Neutrophil (primary cell): ENCODE results near the gene SLC22A4.

Experiments
- H3K27ac ChIP-seq: fragments of 200-600 bp; sonication (generic); 2 replicates; pipeline ENCODE4 v1.5.1; 2016; ENCODE audit warnings: mild to moderate bottlenecking, moderate library complexity
- H3K27me3 ChIP-seq: fragments of 200-600 bp; sonication (generic); 2 replicates; pipeline ENCODE4 v1.6.0; 2016; ENCODE audit warnings: mild to moderate bottlenecking
- H3K36me3 ChIP-seq: fragments of 200-600 bp; sonication (generic); 2 replicates; pipeline ENCODE4 v1.5.1; 2017
- H3K4me1 ChIP-seq, 2 experiments: fragments of 200-600 bp in 1 of 2; sonication (generic) in 1 of 2; 1 replicate in 1 of 2; 2 replicates in 1 of 2; pipeline versions ENCODE4 v1.5.1 to v1.6.1; 2013 to 2016; ENCODE audit warnings: low read depth in 1 of 2, low read length in 1 of 2, mild to moderate bottlenecking in 1 of 2, moderate library complexity in 1 of 2; ENCODE audit not compliant: control insufficient read depth in 1 of 2, insufficient read depth in 1 of 2
- H3K4me3 ChIP-seq, 2 experiments: fragments of 200-600 bp in 1 of 2; sonication (generic) in 1 of 2; 1 replicate in 1 of 2; 2 replicates in 1 of 2; pipeline ENCODE4 v1.5.1; 2013 to 2016; ENCODE audit warnings: low read depth in 1 of 2, low read length in 1 of 2, mild to moderate bottlenecking in 1 of 2, moderate library complexity in 1 of 2
- H3K9me3 ChIP-seq: fragments of 200-600 bp; sonication (generic); 2 replicates; pipeline ENCODE4 v1.5.1; 2016
- TF ChIP-seq, protein P1 (sequence below): fragments of 200-600 bp; sonication (generic); IDR thresholded peaks from 2 replicates; pipeline ENCODE4 v1.5.1; 2016; ENCODE audit warnings: antibody characterized with exemption

SLC22A4 gene

DNA sequence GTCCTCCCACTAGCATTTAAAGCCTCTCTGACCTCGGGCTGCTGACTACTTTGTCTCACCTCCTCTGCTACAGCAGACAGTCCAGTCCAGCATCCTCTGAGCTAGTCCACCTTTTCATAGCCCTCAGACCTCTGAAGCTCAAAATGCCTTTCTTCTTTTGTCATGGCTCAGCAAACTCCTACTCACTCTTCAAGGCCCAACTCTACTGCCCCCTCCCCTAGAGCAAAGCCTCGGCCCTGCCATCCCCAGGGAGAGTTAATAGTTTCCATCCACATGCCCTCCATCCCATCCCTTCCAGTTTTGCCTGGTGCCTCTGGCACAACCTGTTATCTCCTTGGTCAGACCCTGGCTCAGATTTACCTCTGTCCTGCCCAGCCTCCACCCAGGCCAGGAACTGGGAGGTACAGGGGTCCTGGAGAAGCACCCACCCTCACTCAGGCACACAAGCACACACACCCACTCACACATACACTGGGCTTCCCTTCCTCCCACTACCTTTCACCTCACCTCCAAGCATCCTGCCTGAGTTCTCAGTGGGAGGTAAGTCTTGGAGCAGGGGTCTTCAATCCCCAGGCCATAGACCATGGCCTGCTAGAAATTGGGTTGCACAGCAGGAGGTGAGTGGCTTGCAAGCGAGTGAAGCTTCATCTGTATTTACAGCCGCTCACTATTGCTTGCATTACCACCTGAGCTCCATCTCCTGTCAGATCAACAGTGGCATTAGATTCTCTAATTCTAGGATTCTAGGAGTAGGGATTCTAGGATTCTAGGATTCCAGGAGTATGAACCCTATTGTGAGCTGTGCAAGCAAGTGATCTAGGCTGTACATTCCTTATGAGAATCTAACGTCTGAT, 18.6 kb upstream of the SLC22A4 start:
- H3K27me3 ChIP-seq: peaks cover 16% of the 10 kb centered on the region
- TF ChIP-seq, protein P1, sequence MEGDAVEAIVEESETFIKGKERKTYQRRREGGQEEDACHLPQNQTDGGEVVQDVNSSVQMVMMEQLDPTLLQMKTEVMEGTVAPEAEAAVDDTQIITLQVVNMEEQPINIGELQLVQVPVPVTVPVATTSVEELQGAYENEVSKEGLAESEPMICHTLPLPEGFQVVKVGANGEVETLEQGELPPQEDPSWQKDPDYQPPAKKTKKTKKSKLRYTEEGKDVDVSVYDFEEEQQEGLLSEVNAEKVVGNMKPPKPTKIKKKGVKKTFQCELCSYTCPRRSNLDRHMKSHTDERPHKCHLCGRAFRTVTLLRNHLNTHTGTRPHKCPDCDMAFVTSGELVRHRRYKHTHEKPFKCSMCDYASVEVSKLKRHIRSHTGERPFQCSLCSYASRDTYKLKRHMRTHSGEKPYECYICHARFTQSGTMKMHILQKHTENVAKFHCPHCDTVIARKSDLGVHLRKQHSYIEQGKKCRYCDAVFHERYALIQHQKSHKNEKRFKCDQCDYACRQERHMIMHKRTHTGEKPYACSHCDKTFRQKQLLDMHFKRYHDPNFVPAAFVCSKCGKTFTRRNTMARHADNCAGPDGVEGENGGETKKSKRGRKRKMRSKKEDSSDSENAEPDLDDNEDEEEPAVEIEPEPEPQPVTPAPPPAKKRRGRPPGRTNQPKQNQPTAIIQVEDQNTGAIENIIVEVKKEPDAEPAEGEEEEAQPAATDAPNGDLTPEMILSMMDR: no peak
- no peaks in the 10 kb centered on the region for H3K36me3 ChIP-seq
- H3K4me1 ChIP-seq: peaks cover 20 to 37% of the 10 kb centered on the region in 2 experiments
- no peaks in the 10 kb centered on the region for H3K9me3 ChIP-seq
- H3K27ac ChIP-seq: no peak overlapping the region
- no peak overlapping the region for H3K4me3 ChIP-seq

DNA sequence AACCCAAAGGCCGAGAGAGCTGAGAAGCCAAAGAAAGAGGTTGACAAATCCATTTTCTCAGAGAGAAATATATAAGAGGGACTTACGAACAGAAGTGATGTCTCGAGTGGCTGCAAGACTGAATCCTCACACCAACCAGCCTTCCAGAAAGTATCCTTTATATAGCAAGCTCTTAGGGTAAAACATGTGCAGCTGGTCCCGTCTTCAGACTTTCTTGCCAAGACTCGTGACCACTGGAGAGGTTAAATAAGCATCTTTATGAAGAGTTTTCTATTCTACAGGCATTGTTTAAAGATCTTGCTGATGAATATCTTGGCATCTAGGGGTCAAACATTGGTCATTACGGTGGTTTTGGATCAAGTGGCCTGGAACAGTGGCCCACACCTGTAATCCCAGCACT, 16.9 kb upstream of the SLC22A4 start:
- H3K4me3 ChIP-seq: no peak overlapping the region
- no peaks in the 10 kb centered on the region for H3K9me3 ChIP-seq
- H3K4me1 ChIP-seq: peaks cover 31 to 35% of the 10 kb centered on the region in 2 experiments
- no peaks in the 10 kb centered on the region for H3K36me3 ChIP-seq
- TF ChIP-seq, protein P1: no peak
- H3K27me3 ChIP-seq: peaks cover 3% of the 10 kb centered on the region
- H3K27ac ChIP-seq: no peak overlapping the region

DNA sequence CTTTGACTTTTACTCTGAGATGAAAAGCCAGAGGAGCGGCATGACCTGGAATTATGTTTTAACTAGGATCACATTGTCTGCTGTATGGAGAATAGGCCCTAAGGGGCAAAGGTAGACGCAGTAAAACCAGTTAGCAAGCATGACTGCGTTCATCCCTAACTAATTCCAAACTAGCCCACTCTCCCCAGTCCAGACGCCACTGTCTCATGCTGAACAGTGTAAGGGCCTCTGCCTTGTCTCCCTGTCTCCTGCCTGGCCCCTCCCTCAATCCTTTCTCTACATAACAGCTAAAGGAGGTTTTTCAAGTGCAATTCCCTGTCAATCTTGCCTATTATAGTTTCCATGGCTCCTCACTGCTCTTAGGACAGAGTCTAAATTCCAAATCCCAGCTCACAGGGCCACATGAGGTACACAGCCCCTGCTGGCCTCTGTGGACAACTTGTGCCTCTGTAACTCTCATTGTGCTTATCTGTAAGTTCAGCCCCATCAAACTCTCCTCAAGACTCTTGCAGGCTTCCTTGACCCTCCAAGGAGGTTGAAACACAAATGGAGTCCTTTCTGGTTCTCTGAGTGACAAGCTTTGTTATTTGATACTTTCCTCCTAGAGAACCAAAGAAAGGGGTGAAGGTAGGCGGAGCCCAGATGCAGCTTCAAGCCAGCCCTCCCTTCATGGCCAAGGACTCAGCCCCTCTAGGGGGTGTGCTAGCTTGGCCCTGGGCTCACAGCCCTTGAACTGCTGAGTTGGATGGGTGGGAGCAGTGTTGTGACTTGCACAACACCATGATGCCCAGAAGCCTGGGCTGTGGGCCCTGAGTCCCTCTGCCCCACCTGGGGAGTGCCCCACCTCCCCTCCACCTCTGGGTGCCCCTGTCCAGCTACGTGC, 16.0 kb upstream of the SLC22A4 start:
- Histone ChIP-seq H3K9me3 (no peaks in the 10 kb centered on the region), H3K27me3 (no peaks in the 10 kb centered on the region), H3K27ac (peak overlapping the region; percentile 76), H3K36me3 (no peaks in the 10 kb centered on the region), H3K4me3 (no peak overlapping the region), H3K4me1 (peaks cover 27 to 31% of the 10 kb centered on the region in 2 experiments)
- TF ChIP-seq, protein P1: no peak

DNA sequence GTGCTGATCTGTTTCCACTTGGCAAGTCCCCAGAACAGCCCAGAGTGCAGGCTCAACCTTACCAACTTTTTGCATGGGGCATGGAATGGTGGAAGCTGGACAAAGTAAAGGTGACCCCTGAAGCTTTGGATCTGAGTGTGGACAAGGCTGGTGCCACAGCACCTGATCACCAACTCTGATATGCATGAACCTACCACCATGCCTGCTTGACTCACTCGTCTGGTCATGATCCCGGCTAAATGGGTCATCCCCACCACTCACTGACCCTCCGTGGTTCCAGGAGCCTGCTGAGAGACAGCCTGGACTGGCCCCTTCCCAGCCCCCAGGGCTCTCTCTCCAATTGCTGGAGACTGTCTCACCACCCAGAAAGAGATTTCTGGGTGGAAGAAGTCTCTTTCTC, 14.4 kb upstream of the SLC22A4 start:
- H3K9me3 ChIP-seq: no peaks in the 10 kb centered on the region
- no peak overlapping the region for H3K4me3 ChIP-seq
- H3K27ac ChIP-seq: peak overlapping the region; percentile 76
- no peaks in the 10 kb centered on the region for H3K36me3 ChIP-seq
- H3K27me3 ChIP-seq: no peaks in the 10 kb centered on the region
- TF ChIP-seq, protein P1: no peak
- peaks cover 27 to 31% of the 10 kb centered on the region in 2 experiments for H3K4me1 ChIP-seq

DNA sequence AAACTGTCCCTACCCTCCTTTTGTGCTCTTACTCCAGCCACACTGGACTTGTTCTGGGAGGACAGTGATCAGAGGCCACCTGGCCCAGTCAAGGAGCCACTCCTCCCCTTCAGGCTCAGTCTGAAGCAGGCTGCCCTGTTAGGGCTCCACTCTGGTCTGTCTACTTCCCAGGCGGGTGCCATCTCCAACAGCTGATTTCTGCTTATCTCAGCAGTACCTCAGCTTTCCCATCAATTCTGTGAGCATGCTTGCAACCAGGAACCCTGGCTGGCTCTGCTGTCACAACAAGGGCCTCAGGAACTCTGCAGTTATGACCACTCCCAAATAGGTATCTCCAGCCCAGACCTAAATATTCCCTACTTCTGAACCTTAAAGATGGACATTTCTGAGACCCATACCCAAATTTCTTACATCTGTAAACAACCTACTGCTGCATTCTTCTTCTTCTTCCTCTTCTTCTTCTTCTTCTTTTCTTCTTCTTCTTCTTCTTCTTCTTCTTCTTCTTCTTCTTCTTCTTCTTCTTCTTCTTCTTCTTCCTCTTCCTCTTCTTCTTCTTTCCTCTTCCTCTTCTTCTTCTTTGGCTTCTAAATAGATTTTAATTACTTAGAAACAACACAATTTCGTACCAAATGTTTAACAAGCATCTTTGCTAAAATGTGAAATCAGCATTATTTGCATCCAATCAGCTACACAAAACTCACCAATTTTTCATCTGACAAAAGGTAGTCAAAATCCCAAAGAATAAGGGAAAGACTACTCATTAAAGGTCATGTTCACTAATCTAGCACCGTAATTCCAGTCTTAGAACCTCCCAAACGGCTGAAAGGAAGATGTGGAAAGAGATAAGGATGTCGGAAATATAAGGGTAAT, 13.6 kb upstream of the SLC22A4 start:
- peak overlapping the region; percentile 76 for H3K27ac ChIP-seq
- no peaks in the 10 kb centered on the region for H3K27me3 ChIP-seq
- peaks cover 5% of the 10 kb centered on the region for H3K36me3 ChIP-seq
- H3K9me3 ChIP-seq: no peaks in the 10 kb centered on the region
- TF ChIP-seq, protein P1: no peak
- peaks cover 27 to 31% of the 10 kb centered on the region in 2 experiments for H3K4me1 ChIP-seq
- no peak overlapping the region for H3K4me3 ChIP-seq
